Measurements from ENCODE around the gene PFDN6. TPM values are rescaled to one million over a fixed set of nuclear protein-coding genes. Genes with fewer than 3 reads are reported as not detected.

PFDN6 gene
- total RNA-seq, 2 experiments from 2014 or later: 9.7 to 11.7 TPM

- intact Hi-C loops (cut with DNase I, micrococcal nuclease): loop anchor here in 1 of 2 experiments (10.0 kb wide), 1 partner anchor 1428 kb away; the partner anchor contains the start of gene NEU1
- H3K27me3 Mint-ChIP-seq: no peaks in the 10 kb centered on the region
- no peaks in the 10 kb centered on the region for H3K27me3 ChIP-seq (ENCODE audit: control insufficient read depth in 1 of 2, insufficient read depth in 2 of 2, low read length in 2 of 2)
- TF ChIP-seq, protein P1, sequence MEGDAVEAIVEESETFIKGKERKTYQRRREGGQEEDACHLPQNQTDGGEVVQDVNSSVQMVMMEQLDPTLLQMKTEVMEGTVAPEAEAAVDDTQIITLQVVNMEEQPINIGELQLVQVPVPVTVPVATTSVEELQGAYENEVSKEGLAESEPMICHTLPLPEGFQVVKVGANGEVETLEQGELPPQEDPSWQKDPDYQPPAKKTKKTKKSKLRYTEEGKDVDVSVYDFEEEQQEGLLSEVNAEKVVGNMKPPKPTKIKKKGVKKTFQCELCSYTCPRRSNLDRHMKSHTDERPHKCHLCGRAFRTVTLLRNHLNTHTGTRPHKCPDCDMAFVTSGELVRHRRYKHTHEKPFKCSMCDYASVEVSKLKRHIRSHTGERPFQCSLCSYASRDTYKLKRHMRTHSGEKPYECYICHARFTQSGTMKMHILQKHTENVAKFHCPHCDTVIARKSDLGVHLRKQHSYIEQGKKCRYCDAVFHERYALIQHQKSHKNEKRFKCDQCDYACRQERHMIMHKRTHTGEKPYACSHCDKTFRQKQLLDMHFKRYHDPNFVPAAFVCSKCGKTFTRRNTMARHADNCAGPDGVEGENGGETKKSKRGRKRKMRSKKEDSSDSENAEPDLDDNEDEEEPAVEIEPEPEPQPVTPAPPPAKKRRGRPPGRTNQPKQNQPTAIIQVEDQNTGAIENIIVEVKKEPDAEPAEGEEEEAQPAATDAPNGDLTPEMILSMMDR (IDR thresholded peaks at IDR 0.05): no peak
- no peak overlapping the region for H3K4me3 ChIP-seq (ENCODE audit: low read length)
- POLR2A ChIA-PET: interaction anchor here (1.5 kb wide), 1 partner anchor 22 kb away, joined by 5 read pairs; the partner anchor contains the start of genes RPS18 and VPS52
- H3K27ac ChIP-seq (ENCODE audit: low read depth in 1 of 2, low read length in 2 of 2): no peak overlapping the region
- no peaks in the 10 kb centered on the region for H3K9me3 Mint-ChIP-seq
- peaks cover 38% of the 10 kb centered on the region for H3K4me1 Mint-ChIP-seq (ENCODE audit: low read depth)
- DNase-seq: no peak
- CTCF ChIA-PET: no interaction called here
- peaks cover 77% of the 10 kb centered on the region for H3K36me3 Mint-ChIP-seq (ENCODE audit: low read depth)
- peak overlapping the region; percentile 43 for H3K4me3 Mint-ChIP-seq
- peaks cover 44% of the 10 kb centered on the region for H3K4me1 ChIP-seq (ENCODE audit: insufficient read depth, low read length)
- H3K27ac Mint-ChIP-seq: peak overlapping the region; percentile 46
- peaks cover 66% of the 10 kb centered on the region for H3K36me3 ChIP-seq (ENCODE audit: insufficient read depth, low read length)
- no peaks in the 10 kb centered on the region for H3K9me3 ChIP-seq (ENCODE audit: control insufficient read depth in 1 of 2, insufficient read depth in 1 of 2, low read length in 2 of 2)
- no peak for ATAC-seq (ENCODE audit: poor library complexity)
These were observed 3.7 kb downstream of the PFDN6 start for GRCh38 chr6:33292996-33293682.

- TF ChIP-seq, protein P1 (IDR thresholded peaks at IDR 0.05): no peak
- H3K27me3 ChIP-seq (ENCODE audit: control insufficient read depth in 1 of 2, insufficient read depth in 2 of 2, low read length in 2 of 2): no peaks in the 10 kb centered on the region
- Mint-ChIP-seq H3K9me3 (no peaks in the 10 kb centered on the region), H3K27ac (peak overlapping the region; percentile 44), H3K27me3 (no peaks in the 10 kb centered on the region), H3K4me3 (peak overlapping the region; percentile 45), H3K36me3 (ENCODE audit: low read depth) (peaks cover 75% of the 10 kb centered on the region), H3K4me1 (ENCODE audit: low read depth) (peaks cover 32% of the 10 kb centered on the region)
- CTCF ChIA-PET: no interaction called here
- no peak overlapping the region for H3K4me3 ChIP-seq (ENCODE audit: low read length)
- peaks cover 41% of the 10 kb centered on the region for H3K4me1 ChIP-seq (ENCODE audit: insufficient read depth, low read length)
- POLR2A ChIA-PET: no interaction called here
- DNase-seq (no peak), ATAC-seq (ENCODE audit: poor library complexity) (no peak)
- H3K27ac ChIP-seq (ENCODE audit: low read depth in 1 of 2, low read length in 2 of 2): no peak overlapping the region
- no peaks in the 10 kb centered on the region for H3K9me3 ChIP-seq (ENCODE audit: control insufficient read depth in 1 of 2, insufficient read depth in 1 of 2, low read length in 2 of 2)
- H3K36me3 ChIP-seq (ENCODE audit: insufficient read depth, low read length): peaks cover 66% of the 10 kb centered on the region
- intact Hi-C loops (cut with DNase I, micrococcal nuclease): loop anchor here in 1 of 2 experiments (10.0 kb wide), 1 partner anchor 1429 kb away; the partner anchor contains the start of gene NEU1
These were observed 4.9 kb downstream of the PFDN6 start for GRCh38 chr6:33294086-33294823.

GRCh38 chr6:33295621-33296369 is 6.4 kb downstream of the PFDN6 start:
- ChIA-PET CTCF (no interaction called here), POLR2A (interaction anchor here (0.5 to 7.5 kb wide), 5 partner anchors 16 to 1110 kb away, joined by 3 to 88 read pairs (median 80); partner anchors contain the start of genes RPS18, TAPBP, VPS52 and ZBTB22)
- H3K36me3 ChIP-seq (ENCODE audit: insufficient read depth, low read length): peaks cover 64% of the 10 kb centered on the region
- no peak overlapping the region for H3K4me3 ChIP-seq (ENCODE audit: low read length)
- Mint-ChIP-seq H3K9me3 (no peaks in the 10 kb centered on the region), H3K27ac (peak overlapping the region; percentile 99), H3K27me3 (no peaks in the 10 kb centered on the region), H3K36me3 (ENCODE audit: low read depth) (peaks cover 77% of the 10 kb centered on the region), H3K4me3 (peak overlapping the region; percentile 78), H3K4me1 (ENCODE audit: low read depth) (peaks cover 27% of the 10 kb centered on the region)
- no peak overlapping the region for H3K27ac ChIP-seq (ENCODE audit: low read depth in 1 of 2, low read length in 2 of 2)
- intact Hi-C loops (cut with DNase I, micrococcal nuclease): loop anchor here in 1 of 2 experiments (10.0 kb wide), 1 partner anchor 1431 kb away; the partner anchor contains the start of gene NEU1
- peaks cover 38% of the 10 kb centered on the region for H3K4me1 ChIP-seq (ENCODE audit: insufficient read depth, low read length)
- no peaks in the 10 kb centered on the region for H3K27me3 ChIP-seq (ENCODE audit: control insufficient read depth in 1 of 2, insufficient read depth in 2 of 2, low read length in 2 of 2)
- DNase-seq (no peak), ATAC-seq (ENCODE audit: poor library complexity) (no peak)
- TF ChIP-seq, protein P1 (IDR thresholded peaks at IDR 0.05): no peak
- no peaks in the 10 kb centered on the region for H3K9me3 ChIP-seq (ENCODE audit: control insufficient read depth in 1 of 2, insufficient read depth in 1 of 2, low read length in 2 of 2)

Data from CD4-positive, alpha-beta T cell (primary cell).